H1 (cell line): ENCODE measurements around the gene AGAP1. TPM values are rescaled to one million over a fixed set of nuclear protein-coding genes. Genes with fewer than 3 reads are reported as not detected.

ENCODE experiments used
- CTCF ChIA-PET: fragments of 300-600 bp; sonication (Branson Sonifier 250); formaldehyde crosslinking; loops from one replicate; lab custom pipeline; 2021; ENCODE audit not compliant: partially characterized antibody; lab: Charles Lee
- POLR2A ChIA-PET: fragments of 300-600 bp; sonication (Branson Sonifier 250); formaldehyde crosslinking; loops from one replicate; lab custom pipeline; 2021; ENCODE audit warnings: inconsistent platforms; ENCODE audit not compliant: partially characterized antibody; lab: Charles Lee
- DNase-seq, 2 experiments: peaks; one replicate each; pipeline versions ENCODE4 v3.0.0 to v3.0.0-alpha.2; 2010 to 2022; ENCODE audit warnings: low spot score in 2 of 2, low read depth in 1 of 2, mixed read lengths in 1 of 2
- FAIRE-seq: peaks from 2 replicates; lab custom pipeline; 2011; peaks lifted over from hg19 to GRCh38; lab: Jason Lieb, UNC
- H2AFZ ChIP-seq: 2 replicates; pipeline ENCODE4 v1.8.1; 2012; ENCODE audit warnings: low read length, inconsistent platforms
- H2AK5ac ChIP-seq: 2 replicates; pipeline ENCODE4 v1.6.1; 2013; ENCODE audit warnings: low read depth, low read length
- H2BK120ac ChIP-seq: replicated peaks from 2 replicates; pipeline ENCODE3; 2013; ENCODE audit warnings: low read depth, low read length, inconsistent platforms
- H2BK12ac ChIP-seq: 2 replicates; pipeline ENCODE4 v1.6.1; 2013; ENCODE audit warnings: low read depth, low read length
- H2BK15ac ChIP-seq: 2 replicates; pipeline ENCODE4 v1.6.1; 2013; ENCODE audit warnings: low read length
- H2BK20ac ChIP-seq: 2 replicates; pipeline ENCODE4 v1.6.1; 2013; ENCODE audit warnings: low read length
- H2BK5ac ChIP-seq: 2 replicates; pipeline ENCODE4 v1.6.1; 2013; ENCODE audit warnings: low read depth, low read length
- H3K14ac ChIP-seq: 2 replicates; pipeline ENCODE4 v1.6.1; 2013; ENCODE audit warnings: inconsistent platforms; ENCODE audit not compliant: insufficient read length
- H3K18ac ChIP-seq: 2 replicates; pipeline ENCODE4 v1.6.1; 2013; ENCODE audit warnings: low read length; ENCODE audit errors: extremely low read depth
- H3K23ac ChIP-seq: 2 replicates; pipeline ENCODE4 v1.6.1; 2013; ENCODE audit warnings: inconsistent platforms; ENCODE audit not compliant: insufficient read length
- H3K23me2 ChIP-seq: 2 replicates; pipeline ENCODE4 v1.6.1; 2013; ENCODE audit warnings: low read depth, low read length
- H3K27ac ChIP-seq: 2 replicates; pipeline ENCODE4 v1.6.1; 2011; ENCODE audit warnings: low read depth, low read length, inconsistent platforms
- H3K27me3 ChIP-seq, 4 experiments: replicated peaks in 1 of 4; 1 replicate in 1 of 4; 2 replicates in 3 of 4; pipeline versions ENCODE4 v1.6.1 to v1.8.1; 2011 to 2013; ENCODE audit warnings: low read length in 3 of 4, mild to moderate bottlenecking in 3 of 4, inconsistent platforms in 2 of 4, mixed read lengths in 2 of 4, moderate library complexity in 1 of 4; ENCODE audit not compliant: control insufficient read depth in 3 of 4, insufficient read depth in 3 of 4; ENCODE audit errors: extremely low read depth in 1 of 4
- H3K36me3 ChIP-seq, 4 experiments: 2 replicates each; pipeline versions ENCODE4 v1.6.1 to v1.8.1; 2011 to 2013; ENCODE audit warnings: mild to moderate bottlenecking in 4 of 4, low read length in 3 of 4, moderate library complexity in 2 of 4, control low read depth in 1 of 4, inconsistent platforms in 1 of 4; ENCODE audit not compliant: insufficient read depth in 4 of 4, control insufficient read depth in 2 of 4
- H3K4ac ChIP-seq: replicated peaks from 2 replicates; pipeline ENCODE3; 2013; ENCODE audit warnings: low read length, low read depth, mixed read lengths, inconsistent platforms; ENCODE audit not compliant: insufficient read length
- H3K4me1 ChIP-seq, 4 experiments: replicated peaks in 1 of 4; 1 replicate in 1 of 4; 2 replicates in 3 of 4; pipeline versions ENCODE4 v1.6.1 to v1.8.1; 2011 to 2013; ENCODE audit warnings: low read length in 3 of 4, inconsistent platforms in 2 of 4, mixed read lengths in 1 of 4; ENCODE audit not compliant: insufficient read depth in 4 of 4, control insufficient read depth in 3 of 4
- H3K4me2 ChIP-seq, 2 experiments: 2 replicates each; pipeline versions ENCODE4 v1.6.1 to v1.8.1; 2011 to 2013; ENCODE audit warnings: low read depth in 2 of 2, low read length in 2 of 2, control low read depth in 1 of 2, inconsistent platforms in 1 of 2, mild to moderate bottlenecking in 1 of 2; ENCODE audit not compliant: insufficient read depth in 1 of 2
- H3K4me3 ChIP-seq, 4 experiments: fragments of 200-600, 300-600 bp in 1 of 4; sonication (generic), shearing (Covaris generic), sonication (Bioruptor Twin) in 1 of 4; 2 replicates each; pipeline versions ENCODE4 v1.5.1 to v1.8.1; 2011 to 2016; ENCODE audit warnings: low read length in 4 of 4, low read depth in 3 of 4, control low read depth in 2 of 4, inconsistent platforms in 2 of 4, mild to moderate bottlenecking in 2 of 4, mixed read lengths in 1 of 4, moderate library complexity in 1 of 4; ENCODE audit not compliant: insufficient read depth in 2 of 4; ENCODE audit errors: extremely low read depth in 1 of 4
- H3K56ac ChIP-seq: replicated peaks from 2 replicates; pipeline ENCODE3; 2013; ENCODE audit warnings: low read depth, mild to moderate bottlenecking, mixed read lengths, low read length, inconsistent platforms; ENCODE audit not compliant: insufficient read length
- H3K79me1 ChIP-seq: 2 replicates; pipeline ENCODE4 v1.6.1; 2013; ENCODE audit warnings: low read depth, low read length, control low read depth
- H3K79me2 ChIP-seq, 2 experiments: 2 replicates each; pipeline versions ENCODE4 v1.6.1 to v1.8.1; 2012 to 2013; ENCODE audit warnings: low read length in 2 of 2, mild to moderate bottlenecking in 2 of 2, inconsistent platforms in 1 of 2; ENCODE audit not compliant: insufficient read depth in 2 of 2, control insufficient read depth in 1 of 2
- H3K9ac ChIP-seq, 4 experiments: replicated peaks in 1 of 4; 1 replicate in 1 of 4; 2 replicates in 3 of 4; pipeline versions ENCODE4 v1.6.1 to v1.8.1; 2011 to 2013; ENCODE audit warnings: low read depth in 3 of 4, low read length in 3 of 4, control low read depth in 2 of 4, mild to moderate bottlenecking in 2 of 4, moderate library complexity in 2 of 4, inconsistent platforms in 1 of 4; ENCODE audit errors: extremely low read depth in 1 of 4
- H3K9me3 ChIP-seq, 2 experiments: 2 replicates each; pipeline versions ENCODE4 v1.6.1 to v1.8.1; 2012 to 2013; ENCODE audit warnings: mild to moderate bottlenecking in 2 of 2, moderate library complexity in 2 of 2, control low read depth in 1 of 2, inconsistent platforms in 1 of 2, low read depth in 1 of 2, low read length in 1 of 2, mixed read lengths in 1 of 2; ENCODE audit not compliant: insufficient read depth in 2 of 2
- H4K20me1 ChIP-seq, 2 experiments: replicated peaks in 1 of 2; 2 replicates each; pipeline versions ENCODE3 to v1.8.1; 2011 to 2013; ENCODE audit warnings: inconsistent platforms in 2 of 2, low read length in 2 of 2, mild to moderate bottlenecking in 1 of 2; ENCODE audit not compliant: insufficient read depth in 2 of 2, control insufficient read depth in 1 of 2
- H4K5ac ChIP-seq: 2 replicates; pipeline ENCODE4 v1.6.1; 2013; ENCODE audit warnings: low read length, low read depth, mixed read lengths, inconsistent platforms; ENCODE audit not compliant: insufficient read length
- H4K8ac ChIP-seq: 2 replicates; pipeline ENCODE4 v1.8.0; 2013; ENCODE audit warnings: mild to moderate bottlenecking, moderate library complexity, low read length, inconsistent platforms; ENCODE audit not compliant: insufficient read depth; ENCODE audit errors: extremely low read depth
- H4K91ac ChIP-seq: replicated peaks from 2 replicates; pipeline ENCODE3; 2013; ENCODE audit warnings: low read length, mixed read lengths, inconsistent platforms; ENCODE audit not compliant: insufficient read length
- CBX5 ChIP-seq: fragments of 300-800, 300-1000 bp; sonication (generic); IDR thresholded peaks from 2 replicates; pipeline ENCODE4 v1.7.1; 2016; ENCODE audit warnings: antibody characterized with exemption, low read length, low read depth
- CREB1 ChIP-seq: IDR thresholded peaks from 2 replicates; pipeline ENCODE4 v1.6.1; 2012; ENCODE audit warnings: inconsistent platforms
- CTBP2 ChIP-seq: IDR thresholded peaks from 2 replicates; pipeline ENCODE4 v1.7.0; 2011; ENCODE audit warnings: borderline replicate concordance, mild to moderate bottlenecking, moderate library complexity, mixed read lengths, low read length; ENCODE audit not compliant: insufficient read depth, insufficient read length
- GABPA ChIP-seq: IDR thresholded peaks from 2 replicates; pipeline ENCODE4 v1.6.1; 2011; ENCODE audit warnings: mild to moderate bottlenecking, low read length, moderate library complexity, borderline replicate concordance; ENCODE audit not compliant: insufficient read depth
- HDAC2 ChIP-seq, 2 experiments: fragments of 300-600 bp in 1 of 2; sonication (generic) in 1 of 2; IDR thresholded peaks; 2 replicates each; pipeline ENCODE4 v1.6.1; 2011 to 2012; ENCODE audit warnings: low read depth in 2 of 2, low read length in 2 of 2, mild to moderate bottlenecking in 2 of 2, moderate library complexity in 2 of 2, borderline replicate concordance in 1 of 2, inconsistent platforms in 1 of 2
- JUN ChIP-seq: IDR thresholded peaks from 2 replicates; pipeline ENCODE4 v1.6.1; 2011; ENCODE audit warnings: low read depth, mild to moderate bottlenecking, improper control_type of control experiment, low read length
- KDM1A ChIP-seq: fragments of 200-600, 300-600 bp; sonication (generic); IDR thresholded peaks from 2 replicates; pipeline ENCODE4 v1.7.1; 2016; ENCODE audit warnings: mild to moderate bottlenecking, low read length, borderline replicate concordance
- MAX ChIP-seq: IDR thresholded peaks from 2 replicates; pipeline ENCODE4 v1.6.1; 2012; ENCODE audit warnings: inconsistent platforms
- NRF1 ChIP-seq: IDR thresholded peaks from 2 replicates; pipeline ENCODE4 v1.6.1; 2011; ENCODE audit warnings: mild to moderate bottlenecking, low read depth, low read length, improper control_type of control experiment
- POLR2AphosphoS5 ChIP-seq: IDR thresholded peaks from 2 replicates; pipeline ENCODE4 v1.6.1; 2011; ENCODE audit warnings: low read depth, low read length
- SIX5 ChIP-seq: IDR thresholded peaks from 2 replicates; pipeline ENCODE4 v1.6.1; 2011; ENCODE audit warnings: mild to moderate bottlenecking, low read depth, low read length
- TAF1 ChIP-seq: IDR thresholded peaks from 2 replicates; pipeline ENCODE4 v1.6.1; 2011; ENCODE audit warnings: mild to moderate bottlenecking, low read depth, low read length
- TBP ChIP-seq: IDR thresholded peaks from 2 replicates; pipeline ENCODE4 v1.6.1; 2011; ENCODE audit warnings: low read depth, low read length, improper control_type of control experiment
- whole genome bisulfite sequencing, 2 experiments: shearing (Covaris generic) in 1 of 2; methylation state at CpG; one replicate each; pipeline versions ENCODE4 v1.1.6 to v1.1.7; 2013 to 2015; ENCODE audit warnings: low lambda C conversion rate in 2 of 2, mixed read lengths in 2 of 2, inconsistent platforms in 1 of 2, low coverage in 1 of 2, missing lambda C conversion rate in 1 of 2; ENCODE audit not compliant: insufficient replicate concordance in 2 of 2, insufficient coverage in 1 of 2, insufficient read length in 1 of 2; ENCODE audit errors: extremely low coverage in 1 of 2, missing lambda C conversion rate in 1 of 2; 5-methylcytosine and 5-hydroxymethylcytosine counted together
- polyA plus RNA-seq, 7 experiments: library from polyadenylated mRNA; depleted of rRNA in 3 of 7; stranded (reverse) in 5 of 7; unstranded in 2 of 7; fragments of >200 nt in 5 of 7; fragments of 200-250 nt in 2 of 7; gene quantifications; 1 replicate in 5 of 7; 2 replicates in 1 of 7; 4 replicates in 1 of 7; pipeline versions ENCODE4 v1.2.1 to v1.2.3, GENCODE V29; 2011 to 2013; ENCODE audit warnings: missing spikeins in 2 of 7, mixed read lengths in 2 of 7
- total RNA-seq: library from RNA; stranded (reverse); fragmentation: NEBNext Ultra II Directional; extraction: Animal tissue kit (Norgen Biotek cat#: 25700); gene quantifications from 2 replicates; pipeline ENCODE4 v1.2.1, GENCODE V29; 2021

AGAP1 gene
- total and polyA plus RNA-seq, 2 of the 8 experiments (the other 6 are each of a cell fraction or from before 2014, with no cell fraction given), result 18.1 to 39.4 TPM

GRCh38 chr2:235497096-235497495, 3.3 kb downstream of the AGAP1 start:
- no peak overlapping the region for H2BK15ac ChIP-seq
- DNase-seq, result no peak
- H3K56ac ChIP-seq, result no peak overlapping the region
- no peak overlapping the region for H3K4me3 ChIP-seq
- no peak overlapping the region for H2AK5ac ChIP-seq
- no peak overlapping the region for H2BK20ac ChIP-seq
- no peak overlapping the region for H3K27ac ChIP-seq
- H2BK120ac ChIP-seq, result no peak overlapping the region
- no peak overlapping the region for H3K4ac ChIP-seq
- peaks cover 5 to 73% of the 10 kb centered on the region in 2 experiments for H3K79me2 ChIP-seq
- no peak overlapping the region for H2BK5ac ChIP-seq
- peaks cover 0 to 11% (median 7%) of the 10 kb centered on the region in 4 experiments; a peak in 5 of 7 replicates for H3K27me3 ChIP-seq
- H3K9ac ChIP-seq, result no peak overlapping the region
- H3K23ac ChIP-seq, result no peak overlapping the region
- H3K14ac ChIP-seq, result no peak overlapping the region
- no peak overlapping the region for H2AFZ ChIP-seq
- H3K4me2 ChIP-seq, result no peak overlapping the region; a peak in 1 of 4 replicates
- peaks cover 26 to 42% of the 10 kb centered on the region in 2 experiments for H4K20me1 ChIP-seq
- ChIA-PET POLR2A (interaction anchor here (1.5 to 1.6 kb wide), 2 partner anchors 10 to 19 kb away, joined by 4 to 5 read pairs; no protein-coding TSS in a partner anchor), CTCF (interaction anchor here (0.9 to 10.6 kb wide), 9 partner anchors 18 to 363 kb away, joined by 3 to 83 read pairs (median 4); no protein-coding TSS in a partner anchor)
- H4K5ac ChIP-seq, result no peak overlapping the region
- peaks cover 23% of the 10 kb centered on the region for H3K79me1 ChIP-seq
- H3K36me3 ChIP-seq, result no peaks in the 10 kb centered on the region
- no peaks in the 10 kb centered on the region for H3K9me3 ChIP-seq
- WGBS, 2 experiments, result 81% methylated on average over 3 of the region's 3 CpGs; no CpG with 5 or more reads in 1 of the 2 experiments
- no peak for FAIRE-seq
- H3K23me2 ChIP-seq, result peaks cover 16% of the 10 kb centered on the region; the same call in 1 of the 2 replicates
- no peak overlapping the region for H4K91ac ChIP-seq
- no peak overlapping the region for H3K18ac ChIP-seq
- H4K8ac ChIP-seq, result no peak overlapping the region
- peaks cover 21 to 53% (median 28%) of the 10 kb centered on the region in 4 experiments for H3K4me1 ChIP-seq
- no peak for TF ChIP-seq HDAC2 (IDR thresholded peaks at IDR 0.05; ENCODE audit: borderline replicate concordance in 1 of 2, low read depth in 2 of 2, low read length in 2 of 2)
- no peak for TF ChIP-seq JUN
- no peak for TF ChIP-seq POLR2AphosphoS5
- no peak for TF ChIP-seq NRF1
- no peak for TF ChIP-seq TBP
- no peak for TF ChIP-seq TAF1
- TF ChIP-seq KDM1A, result no peak
- no peak for TF ChIP-seq MAX
- no peak for TF ChIP-seq GABPA
- no peak for TF ChIP-seq CTBP2
- no peak for TF ChIP-seq CREB1
- no peak for TF ChIP-seq CBX5
- no peak for TF ChIP-seq SIX5
- H2BK12ac ChIP-seq, result no peak overlapping the region
